GM12873 (cell line): ENCODE results near the gene TRPC4.

Source experiments
- CTCF ChIP-seq: IDR thresholded peaks from 2 replicates; pipeline ENCODE4 v1.5.1; 2012; ENCODE audit warnings: low read depth, mild to moderate bottlenecking, moderate library complexity, low read length, control low read depth; ENCODE audit not compliant: insufficient read depth; ENCODE audit errors: missing control alignments

Gene TRPC4

DNA sequence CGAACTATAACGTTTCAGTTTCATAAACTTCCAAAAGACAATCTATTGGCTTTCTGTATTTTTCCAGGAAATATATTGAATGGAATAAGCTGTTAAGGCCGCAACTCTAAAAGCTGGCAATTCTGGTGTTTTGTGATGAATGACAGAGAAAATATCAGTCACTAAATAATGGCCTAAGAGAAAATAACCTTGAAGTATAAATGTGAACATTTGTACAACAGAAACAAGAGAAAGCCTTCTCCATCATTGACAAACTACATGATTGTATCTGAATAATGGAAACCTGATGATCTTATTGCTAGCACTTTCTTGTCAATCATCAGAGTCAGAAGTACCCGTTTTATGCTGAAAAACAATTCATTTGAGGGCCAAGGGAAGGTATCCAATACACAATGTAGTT, 134.3 kb downstream of the TRPC4 start:
- TF ChIP-seq CTCF, result no peak

GRCh38 chr13:37729876-37730275, 139.7 kb downstream of the TRPC4 start:
- no peak for TF ChIP-seq CTCF

GRCh38 chr13:37716420-37717195, 153.0 kb downstream of the TRPC4 start:
- TF ChIP-seq CTCF, result no peak

GRCh38 chr13:37715606-37716015, 154.0 kb downstream of the TRPC4 start:
- TF ChIP-seq CTCF, result no peak

GRCh38 chr13:37709318-37709717, 160.3 kb downstream of the TRPC4 start:
- TF ChIP-seq CTCF, result no peak

GRCh38 chr13:37707739-37708500, 161.7 kb downstream of the TRPC4 start:
- TF ChIP-seq CTCF, result no peak

- no peak for TF ChIP-seq CTCF
These were observed 163.5 kb downstream of the TRPC4 start for GRCh38 chr13:37706041-37706440.
